Ovary (tissue), 1 donor: ENCODE data around the gene CPNE4.

ENCODE experiments used
- EP300 ChIP-seq: sonication (generic); formaldehyde crosslinking; IDR thresholded peaks from one replicate; pipeline ENCODE4 v1.6.1; 2017; ENCODE audit warnings: antibody characterized with exemption
- POLR2A ChIP-seq: fragments of 450-650 bp; IDR thresholded peaks from one replicate; pipeline ENCODE4 v1.6.1; 2017; ENCODE audit warnings: antibody characterized with exemption, mild to moderate bottlenecking, moderate library complexity

GRCh38 chr3:131550562-131551465 is 484.0 kb downstream of the CPNE4 start:
- TF ChIP-seq EP300 (no peak), POLR2A (no peak)
